Measurements from ENCODE around the gene B4GALT2.
A peak's percentile ranks its signal among the peaks of the same experiment; 100 is the strongest.

Gene B4GALT2

DNA sequence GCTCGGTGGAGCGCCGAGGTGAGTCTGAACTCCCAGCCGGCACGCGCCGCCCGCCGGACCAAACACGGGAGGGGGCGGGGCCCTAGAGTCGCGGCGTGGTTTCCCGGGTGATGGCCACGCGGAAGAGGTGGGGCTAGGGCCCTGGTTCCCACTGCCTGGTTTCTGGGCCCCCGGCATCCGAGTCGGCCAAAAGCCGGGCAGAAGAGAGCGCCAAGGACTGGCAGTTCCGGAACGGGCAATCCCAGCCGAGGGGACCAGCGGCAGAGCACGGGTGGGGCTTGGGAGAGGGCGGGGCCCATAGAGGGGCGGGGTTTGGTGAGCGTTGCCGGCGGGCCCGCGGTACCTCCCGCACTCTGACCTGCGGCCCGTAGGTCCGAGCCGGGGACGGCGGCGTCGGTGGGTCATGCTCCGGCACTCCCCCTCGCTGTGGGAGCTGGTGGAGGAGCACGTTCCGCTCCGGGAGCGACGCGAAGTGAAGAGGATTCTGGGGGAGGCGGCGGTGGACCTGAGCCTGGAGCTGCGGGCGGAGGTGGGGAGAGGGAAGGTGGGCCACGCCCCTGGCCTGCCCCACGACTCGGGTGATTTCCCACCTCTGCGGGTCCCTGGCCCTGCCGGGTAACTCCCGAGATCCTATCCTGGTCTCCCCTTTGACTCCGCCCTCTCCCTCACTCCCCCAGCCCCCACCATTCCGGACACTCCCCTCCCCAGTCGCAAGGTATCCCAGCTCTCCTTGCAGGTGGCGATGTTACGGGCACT lies 12.6 kb downstream of the B4GALT2 start, which contains the start of gene CCDC24:
Gene CCDC24 (plus strand): TSS at position 124 of the 756 bp plus-strand sequence. CDS start 280 bp downstream, at position 404.
- DNase-seq (ENCODE audit: low read depth): peak; percentile 80
- TF ChIP-seq, protein P1, sequence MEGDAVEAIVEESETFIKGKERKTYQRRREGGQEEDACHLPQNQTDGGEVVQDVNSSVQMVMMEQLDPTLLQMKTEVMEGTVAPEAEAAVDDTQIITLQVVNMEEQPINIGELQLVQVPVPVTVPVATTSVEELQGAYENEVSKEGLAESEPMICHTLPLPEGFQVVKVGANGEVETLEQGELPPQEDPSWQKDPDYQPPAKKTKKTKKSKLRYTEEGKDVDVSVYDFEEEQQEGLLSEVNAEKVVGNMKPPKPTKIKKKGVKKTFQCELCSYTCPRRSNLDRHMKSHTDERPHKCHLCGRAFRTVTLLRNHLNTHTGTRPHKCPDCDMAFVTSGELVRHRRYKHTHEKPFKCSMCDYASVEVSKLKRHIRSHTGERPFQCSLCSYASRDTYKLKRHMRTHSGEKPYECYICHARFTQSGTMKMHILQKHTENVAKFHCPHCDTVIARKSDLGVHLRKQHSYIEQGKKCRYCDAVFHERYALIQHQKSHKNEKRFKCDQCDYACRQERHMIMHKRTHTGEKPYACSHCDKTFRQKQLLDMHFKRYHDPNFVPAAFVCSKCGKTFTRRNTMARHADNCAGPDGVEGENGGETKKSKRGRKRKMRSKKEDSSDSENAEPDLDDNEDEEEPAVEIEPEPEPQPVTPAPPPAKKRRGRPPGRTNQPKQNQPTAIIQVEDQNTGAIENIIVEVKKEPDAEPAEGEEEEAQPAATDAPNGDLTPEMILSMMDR (IDR thresholded peaks at IDR 0.05; ENCODE audit: low read length, missing control alignments): no peak
- H3K4me3 ChIP-seq (replicated peaks; ENCODE audit: low read depth, low read length): peak within 1 kb of the TSS; percentile 66

DNA sequence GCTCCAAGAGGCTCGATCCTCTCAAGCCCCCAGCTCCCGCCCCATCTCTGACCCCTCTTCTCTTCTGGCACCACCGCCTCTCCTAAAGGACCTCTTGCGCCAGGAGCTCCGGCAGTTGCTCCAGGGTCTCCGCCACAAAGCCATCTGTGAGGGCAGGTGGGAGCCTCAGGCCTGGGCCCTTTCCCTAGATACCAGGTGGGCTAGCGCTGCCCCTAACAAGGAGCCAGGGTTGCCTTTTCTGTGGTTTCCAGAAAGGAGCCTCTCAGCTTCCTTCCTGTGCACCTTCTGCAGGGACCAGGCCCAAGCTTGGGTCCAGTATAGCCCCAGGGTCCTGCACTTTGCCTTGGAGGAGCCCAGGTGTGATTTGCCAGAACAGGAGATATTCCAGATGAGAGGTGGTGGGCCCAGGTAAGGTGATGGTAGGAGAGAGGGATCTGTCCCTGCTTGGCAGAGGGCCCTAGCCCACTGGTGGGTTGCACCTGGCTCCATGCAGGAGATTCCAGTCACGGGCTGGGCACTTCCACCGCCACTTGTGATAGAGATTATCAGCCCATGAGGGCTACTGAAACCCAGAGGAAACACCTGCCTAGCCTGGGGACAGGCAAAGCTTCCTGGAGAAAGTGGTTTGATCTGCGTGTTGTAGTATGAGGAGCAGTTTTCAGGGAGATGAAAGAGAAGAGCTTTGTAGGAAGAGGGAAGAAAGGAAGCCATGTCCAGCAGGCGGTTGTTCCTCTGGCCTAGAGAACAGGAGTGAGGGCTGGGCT lies 13.4 kb downstream of the B4GALT2 start:
- no peak for DNase-seq (ENCODE audit: low read depth)
- TF ChIP-seq, protein P1 (IDR thresholded peaks at IDR 0.05; ENCODE audit: low read length, missing control alignments): no peak
- peak overlapping the region; percentile 66 for H3K4me3 ChIP-seq (replicated peaks; ENCODE audit: low read depth, low read length)

DNA sequence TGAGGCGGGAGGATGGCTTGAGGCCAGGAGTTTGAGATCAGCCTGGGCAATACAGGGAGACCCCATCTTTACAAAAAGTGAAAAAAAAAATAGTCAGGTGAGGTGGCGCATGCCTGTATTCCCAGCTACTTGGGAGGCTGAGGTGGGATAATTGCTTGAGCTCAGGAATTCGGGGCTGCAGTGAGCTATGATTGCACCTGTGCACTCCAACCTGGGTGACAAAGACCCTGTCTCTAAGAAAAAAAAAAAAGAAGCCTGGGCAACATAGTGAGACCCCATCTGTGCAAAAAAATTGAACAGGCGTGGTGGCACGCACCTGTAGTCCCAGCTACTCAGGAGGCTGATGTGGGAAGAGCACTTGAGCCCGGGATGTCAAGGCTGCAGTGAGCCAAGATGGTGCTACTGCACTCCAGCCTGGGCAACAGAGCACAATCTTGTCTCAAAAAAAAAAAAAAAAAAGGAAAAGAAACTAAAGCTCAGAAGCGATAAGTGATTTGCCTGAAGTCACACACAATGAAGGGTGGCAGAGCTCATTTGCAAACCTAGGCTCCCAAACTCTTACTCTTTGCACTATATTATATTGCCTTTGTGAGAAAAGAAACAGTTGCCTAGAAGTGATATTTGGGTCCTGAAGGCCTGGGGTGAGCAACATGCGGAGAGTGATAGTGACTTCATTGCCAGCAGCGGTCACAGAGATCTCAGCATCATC lies 14.3 kb downstream of the B4GALT2 start:
- H3K4me3 ChIP-seq (replicated peaks; ENCODE audit: low read depth, low read length): no peak overlapping the region
- no peak for DNase-seq (ENCODE audit: low read depth)
- TF ChIP-seq, protein P1 (IDR thresholded peaks at IDR 0.05; ENCODE audit: low read length, missing control alignments): no peak

DNA sequence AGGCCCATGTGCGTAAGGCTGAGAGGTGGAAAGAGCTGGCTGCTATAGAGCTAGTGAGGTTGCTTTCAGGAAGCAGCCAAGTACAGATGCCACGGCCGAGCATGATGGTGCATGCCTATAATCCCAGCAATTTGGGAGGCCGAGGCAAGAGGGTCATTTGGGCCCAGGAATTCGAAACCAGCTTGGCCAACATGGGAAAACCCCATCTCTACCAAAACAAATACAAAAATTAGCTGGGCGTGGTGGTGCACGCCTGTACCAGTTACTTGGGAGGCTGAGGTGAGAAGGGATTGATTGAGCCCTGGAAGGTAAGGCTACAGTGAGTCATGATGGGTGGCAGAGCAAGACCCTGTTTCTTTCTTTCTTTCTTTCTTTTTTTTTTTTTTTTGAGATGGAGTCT lies 15.1 kb downstream of the B4GALT2 start:
- DNase-seq (ENCODE audit: low read depth): no peak
- no peak overlapping the region for H3K4me3 ChIP-seq (replicated peaks; ENCODE audit: low read depth, low read length)
- TF ChIP-seq, protein P1 (IDR thresholded peaks at IDR 0.05; ENCODE audit: low read length, missing control alignments): no peak

DNA sequence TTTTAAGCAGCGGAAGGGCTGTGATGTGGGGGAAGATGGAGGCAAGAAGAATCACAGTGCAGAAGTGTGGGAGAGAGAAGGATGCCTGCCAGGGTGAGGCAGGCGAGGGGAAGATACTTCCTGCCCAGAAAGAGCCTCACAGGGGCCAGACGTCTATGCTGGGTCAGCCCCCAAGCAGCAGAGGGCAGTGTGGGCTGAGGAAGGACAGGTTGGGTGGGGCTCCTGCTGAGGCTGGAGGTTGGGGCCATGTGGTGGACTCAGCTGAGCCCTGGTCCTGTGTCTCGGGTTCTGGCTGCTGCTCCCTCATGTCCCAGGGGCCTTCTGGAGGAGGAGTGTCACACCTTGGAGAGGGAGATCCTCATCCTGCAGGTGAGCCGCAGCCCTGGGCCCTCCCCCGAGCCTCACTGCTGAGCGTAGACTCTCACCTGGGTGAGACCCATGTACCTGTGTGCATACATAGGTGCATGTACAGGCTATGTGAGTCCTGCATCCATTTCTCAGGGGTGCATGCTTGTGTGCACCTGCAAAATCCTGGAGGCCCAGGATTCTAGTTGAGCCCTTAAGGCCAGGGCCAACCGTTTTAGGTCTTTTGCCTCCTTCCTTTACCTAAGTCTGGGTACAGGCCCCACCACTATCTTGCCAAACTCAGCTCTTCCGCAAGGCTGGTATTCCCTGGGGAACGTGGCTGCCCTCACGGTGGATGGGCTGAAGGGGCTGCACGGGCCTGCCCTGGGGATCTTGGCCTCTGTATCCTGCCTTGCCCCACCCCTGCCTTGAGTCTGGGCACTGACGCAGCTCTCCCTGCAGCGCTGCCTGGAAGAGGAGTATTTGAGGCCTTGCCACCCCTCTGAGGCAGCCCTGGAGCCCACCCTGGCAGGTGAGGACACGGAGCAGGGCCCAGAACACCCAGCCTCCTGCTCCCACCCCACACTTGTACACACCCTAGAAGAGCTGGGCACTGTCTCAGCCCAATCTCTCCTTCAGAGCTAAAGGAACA lies 16.1 kb downstream of the B4GALT2 start:
- no peak overlapping the region for H3K4me3 ChIP-seq (replicated peaks; ENCODE audit: low read depth, low read length)
- peak; percentile 33 for DNase-seq (ENCODE audit: low read depth)

More for the DNA sequence above, 16.1 kb downstream of the B4GALT2 start:
- TF ChIP-seq, protein P1 (IDR thresholded peaks at IDR 0.05; ENCODE audit: low read length, missing control alignments): peak; percentile 38

Measured in fibroblast of pulmonary artery (primary cell).